ENCODE results near the gene ADM2. TPM values are rescaled to one million over a fixed set of nuclear protein-coding genes. Genes with fewer than 3 reads are reported as not detected.

Gene ADM2
- total RNA-seq, 6 donors from 2014 or later, result 0.30 to 3.1 (median 1.6) TPM

DNA sequence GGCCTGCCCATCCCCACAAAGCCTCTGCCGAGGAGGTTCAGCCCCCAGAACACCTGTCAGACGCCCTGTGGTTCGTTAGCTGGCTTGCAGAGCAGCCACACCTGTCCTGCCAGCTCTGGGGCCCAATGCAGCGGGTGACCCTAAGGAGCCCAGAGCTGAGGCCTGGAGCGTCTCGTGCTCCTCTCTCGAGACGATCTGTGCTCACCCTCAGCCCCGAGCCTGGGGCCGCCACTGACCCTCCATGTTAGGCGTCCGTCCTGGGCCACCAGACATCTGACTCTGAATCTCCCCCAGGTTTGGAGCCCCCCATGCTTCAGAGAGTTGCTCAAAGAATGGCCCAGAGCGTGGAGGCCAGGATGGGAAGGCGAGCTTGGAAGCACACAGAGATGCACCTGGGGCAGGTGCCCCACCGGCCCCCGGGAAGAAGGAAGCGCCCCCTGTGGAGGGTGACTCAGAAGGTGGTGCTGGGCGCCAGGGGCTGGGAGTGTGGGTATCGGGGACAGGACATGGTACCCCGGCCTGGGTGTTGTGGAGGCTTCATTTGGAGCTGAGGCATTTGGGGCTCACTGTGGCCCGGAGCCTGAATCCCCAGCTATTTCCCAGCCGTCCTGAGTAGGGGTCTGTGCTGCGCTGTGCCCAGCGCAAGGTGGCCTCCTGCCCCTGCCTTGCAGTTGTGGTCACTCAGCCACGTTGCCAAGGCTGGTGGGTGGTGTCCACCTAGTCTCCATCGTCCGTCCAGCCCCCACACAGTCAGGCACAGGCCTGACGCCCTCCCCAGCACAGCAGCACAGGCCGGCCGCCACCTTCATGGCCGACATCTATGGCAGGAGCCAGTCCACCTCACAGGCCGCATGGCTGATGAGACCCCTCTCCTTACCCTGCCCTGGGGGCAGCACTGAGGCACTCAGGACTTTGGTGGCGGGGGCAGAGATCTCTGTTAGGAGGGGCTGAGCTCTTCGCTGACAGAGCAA is 42.8 kb upstream of the ADM2 start:
- H3K4me3 ChIP-seq, result no peak overlapping the region
- ATAC-seq (ENCODE audit: low FRiP score in 2 of 2) (no peak), DNase-seq (peak in 1 of 2 donors; percentile 65)
- H3K36me3 ChIP-seq, result peaks cover 26 to 85% (median 79%) of the 10 kb centered on the region in 4 donors
- no peaks in the 10 kb centered on the region for H3K9me3 ChIP-seq
- no peak overlapping the region for H3K27ac ChIP-seq
- H3K27me3 ChIP-seq, result no peaks in the 10 kb centered on the region
- H3K4me1 ChIP-seq, result peaks cover 0 to 6% (median 3%) of the 10 kb centered on the region in 4 donors
- TF ChIP-seq EP300 (IDR thresholded peaks at IDR 0.05) (no peak), CTCF (IDR thresholded peaks at IDR 0.05) (no peak), POLR2AphosphoS5 (IDR thresholded peaks at IDR 0.05) (no peak), POLR2A (IDR thresholded peaks at IDR 0.05) (no peak)
- WGBS, 2 donors, result 91 to 93% methylated on average over 11 to 33 of the region's 34 CpGs

GRCh38 chr22:50439314-50439870 is 42.0 kb upstream of the ADM2 start:
- TF ChIP-seq CTCF (IDR thresholded peaks at IDR 0.05) (no peak), POLR2AphosphoS5 (IDR thresholded peaks at IDR 0.05) (no peak), EP300 (IDR thresholded peaks at IDR 0.05) (no peak), POLR2A (IDR thresholded peaks at IDR 0.05) (no peak)
- H3K9me3 ChIP-seq, result no peaks in the 10 kb centered on the region
- 90 to 93% methylated on average over 2 to 16 of the region's 17 CpGs for WGBS, 2 donors
- ATAC-seq (ENCODE audit: low FRiP score in 2 of 2) (no peak), DNase-seq (peak in 1 of 2 donors; percentile 75)
- no peak overlapping the region for H3K4me3 ChIP-seq
- H3K4me1 ChIP-seq, result peaks cover 7 to 14% (median 9%) of the 10 kb centered on the region in 4 donors
- H3K27me3 ChIP-seq, result no peaks in the 10 kb centered on the region
- peaks cover 26 to 92% (median 80%) of the 10 kb centered on the region in 4 donors for H3K36me3 ChIP-seq
- no peak overlapping the region for H3K27ac ChIP-seq

- Histone ChIP-seq H3K9me3 (no peaks in the 10 kb centered on the region), H3K36me3 (peaks cover 26 to 91% (median 80%) of the 10 kb centered on the region in 4 donors), H3K4me1 (peaks cover 8 to 19% (median 14%) of the 10 kb centered on the region in 4 donors), H3K27ac (no peak overlapping the region), H3K27me3 (no peaks in the 10 kb centered on the region), H3K4me3 (no peak overlapping the region)
- ATAC-seq (ENCODE audit: low FRiP score in 2 of 2) (no peak), DNase-seq (peak in 1 of 2 donors; percentile 56)
- no peak for TF ChIP-seq CTCF (IDR thresholded peaks at IDR 0.05)
- TF ChIP-seq POLR2A (IDR thresholded peaks at IDR 0.05), result no peak
- no peak for TF ChIP-seq POLR2AphosphoS5 (IDR thresholded peaks at IDR 0.05)
- TF ChIP-seq EP300 (IDR thresholded peaks at IDR 0.05), result no peak
- WGBS, 2 donors, result 80 to 86% methylated on average over 3 to 8 of the region's 10 CpGs
These were observed 41.4 kb upstream of the ADM2 start for GRCh38 chr22:50439871-50440331.

DNA sequence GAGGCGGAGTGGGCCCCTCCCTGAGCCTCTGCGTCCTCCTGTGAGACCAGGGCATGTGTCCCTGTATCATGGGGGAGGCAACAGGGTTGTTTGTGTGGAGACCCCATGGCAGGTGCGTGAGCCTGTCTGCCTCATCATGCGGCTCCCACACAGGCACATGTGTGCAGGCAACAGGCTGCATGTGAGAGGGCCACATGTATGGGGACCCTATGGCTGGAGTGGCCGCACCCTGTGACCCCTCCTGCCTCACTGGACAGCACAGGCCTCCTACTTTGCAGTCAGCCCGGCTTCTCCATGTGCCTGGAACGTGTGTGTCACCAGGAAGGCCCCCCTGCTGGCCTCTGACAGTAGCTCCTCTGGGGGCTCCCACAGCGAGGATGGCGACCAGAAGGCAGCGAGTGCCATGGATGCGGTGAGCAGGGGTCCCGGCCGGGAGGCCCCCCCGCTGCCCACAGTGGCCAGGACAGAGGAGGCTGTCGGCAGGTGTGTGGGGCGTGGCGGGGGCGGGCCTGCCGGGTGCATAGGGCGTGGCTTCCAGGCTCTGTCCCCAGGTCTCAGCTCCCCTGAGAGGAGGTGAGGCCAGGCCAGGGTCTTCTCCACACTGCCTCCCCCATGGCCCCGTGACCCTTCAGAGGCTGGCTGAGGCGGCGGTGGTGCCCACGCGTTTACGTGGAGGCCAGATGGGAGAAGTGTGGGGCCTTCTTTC is 40.6 kb upstream of the ADM2 start:
- WGBS, 2 donors, result 86 to 90% methylated on average over 9 to 24 of the region's 26 CpGs
- no peak for TF ChIP-seq POLR2A (IDR thresholded peaks at IDR 0.05)
- TF ChIP-seq EP300 (IDR thresholded peaks at IDR 0.05), result no peak
- TF ChIP-seq CTCF (IDR thresholded peaks at IDR 0.05), result no peak
- TF ChIP-seq POLR2AphosphoS5 (IDR thresholded peaks at IDR 0.05), result no peak
- Histone ChIP-seq H3K4me3 (no peak overlapping the region), H3K36me3 (peaks cover 24 to 91% (median 77%) of the 10 kb centered on the region in 4 donors), H3K27ac (peak overlapping the region in 1 of 4 donors; percentile 11), H3K27me3 (no peaks in the 10 kb centered on the region), H3K9me3 (no peaks in the 10 kb centered on the region), H3K4me1 (peaks cover 12 to 25% (median 22%) of the 10 kb centered on the region in 4 donors)
- peak in 1 of 2 donors; percentile 86 for DNase-seq
- ATAC-seq (ENCODE audit: low FRiP score in 2 of 2), result no peak

Measured in upper lobe of left lung (tissue), 6 donors.